ENCODE measurements around the gene HBQ1. TPM values are rescaled to one million over a fixed set of nuclear protein-coding genes. Genes with fewer than 3 reads are reported as not detected.
"Not testable (repeated sequence)": the region's sequence is repeated elsewhere in the genome, so short reads cannot be mapped to it uniquely, and the experiment has no call there.

HBQ1 gene
- total RNA-seq, 1 experiment from 2014 or later, result 1.5 TPM

GRCh38 chr16:160242-160641, 20.0 kb upstream of the HBQ1 start:
- not testable (repeated sequence) for DNase-seq (ENCODE audit: extremely low read depth, low read depth)

- no peak for DNase-seq (ENCODE audit: extremely low read depth, low read depth)
These were observed 19.5 kb upstream of the HBQ1 start for GRCh38 chr16:160691-161190.

GRCh38 chr16:162271-162991, 17.8 kb upstream of the HBQ1 start:
- DNase-seq (ENCODE audit: extremely low read depth, low read depth), result no peak

GRCh38 chr16:163139-163538, 17.1 kb upstream of the HBQ1 start:
- not testable (repeated sequence) for DNase-seq (ENCODE audit: extremely low read depth, low read depth)

- not testable (repeated sequence) for DNase-seq (ENCODE audit: extremely low read depth, low read depth)
These were observed 16.6 kb upstream of the HBQ1 start for GRCh38 chr16:163696-164095.

GRCh38 chr16:164134-164823, 16.0 kb upstream of the HBQ1 start:
- DNase-seq (ENCODE audit: extremely low read depth, low read depth), result not testable (repeated sequence)

GRCh38 chr16:164827-165538, 15.3 kb upstream of the HBQ1 start:
- DNase-seq (ENCODE audit: extremely low read depth, low read depth), result no peak

- no peak for DNase-seq (ENCODE audit: extremely low read depth, low read depth)
These were observed 14.5 kb upstream of the HBQ1 start, which contains the start of gene HBM for GRCh38 chr16:165539-166374. TSS of gene HBM (plus strand) at chr16:165978. CDS start at chr16:165998, 20 bp downstream.

GRCh38 chr16:166375-167121, 13.7 kb upstream of the HBQ1 start:
- no peak for DNase-seq (ENCODE audit: extremely low read depth, low read depth)

GRCh38 chr16:167122-167690, 13.1 kb upstream of the HBQ1 start:
- no peak for DNase-seq (ENCODE audit: extremely low read depth, low read depth)

GRCh38 chr16:168424-168823, 11.8 kb upstream of the HBQ1 start:
- DNase-seq (ENCODE audit: extremely low read depth, low read depth), result no peak

- DNase-seq (ENCODE audit: extremely low read depth, low read depth), result no peak
These were observed 11.2 kb upstream of the HBQ1 start for GRCh38 chr16:169014-169413.

- DNase-seq (ENCODE audit: extremely low read depth, low read depth), result peak; percentile 26
These were observed 10.2 kb upstream of the HBQ1 start for GRCh38 chr16:170088-170507.

- no peak for DNase-seq (ENCODE audit: extremely low read depth, low read depth)
These were observed 9.5 kb upstream of the HBQ1 start for GRCh38 chr16:170788-171187.

GRCh38 chr16:172374-172941, 7.8 kb upstream of the HBQ1 start, which contains the start of gene HBA2:
TSS of gene HBA2 (plus strand) at chr16:172876. CDS start at chr16:172913, 37 bp downstream.
- not testable (repeated sequence) for DNase-seq (ENCODE audit: extremely low read depth, low read depth)

GRCh38 chr16:173211-173854, 6.9 kb upstream of the HBQ1 start:
- DNase-seq (ENCODE audit: extremely low read depth, low read depth), result not testable (repeated sequence)

GRCh38 chr16:173928-174769, 6.1 kb upstream of the HBQ1 start:
- DNase-seq (ENCODE audit: extremely low read depth, low read depth), result not testable (repeated sequence)

All from NCI-H460 (cell line).